ENCODE results near the gene GLUD1. TPM values are rescaled to one million over a fixed set of nuclear protein-coding genes. Genes with fewer than 3 reads are reported as not detected.
A peak's percentile ranks its signal among the peaks of the same experiment; 100 is the strongest.
"Not testable (repeated sequence)": the region's sequence is repeated elsewhere in the genome, so short reads cannot be mapped to it uniquely, and the experiment has no call there.

GLUD1 gene
- total RNA-seq, 1 donor from 2014 or later = 94.5 TPM

DNA sequence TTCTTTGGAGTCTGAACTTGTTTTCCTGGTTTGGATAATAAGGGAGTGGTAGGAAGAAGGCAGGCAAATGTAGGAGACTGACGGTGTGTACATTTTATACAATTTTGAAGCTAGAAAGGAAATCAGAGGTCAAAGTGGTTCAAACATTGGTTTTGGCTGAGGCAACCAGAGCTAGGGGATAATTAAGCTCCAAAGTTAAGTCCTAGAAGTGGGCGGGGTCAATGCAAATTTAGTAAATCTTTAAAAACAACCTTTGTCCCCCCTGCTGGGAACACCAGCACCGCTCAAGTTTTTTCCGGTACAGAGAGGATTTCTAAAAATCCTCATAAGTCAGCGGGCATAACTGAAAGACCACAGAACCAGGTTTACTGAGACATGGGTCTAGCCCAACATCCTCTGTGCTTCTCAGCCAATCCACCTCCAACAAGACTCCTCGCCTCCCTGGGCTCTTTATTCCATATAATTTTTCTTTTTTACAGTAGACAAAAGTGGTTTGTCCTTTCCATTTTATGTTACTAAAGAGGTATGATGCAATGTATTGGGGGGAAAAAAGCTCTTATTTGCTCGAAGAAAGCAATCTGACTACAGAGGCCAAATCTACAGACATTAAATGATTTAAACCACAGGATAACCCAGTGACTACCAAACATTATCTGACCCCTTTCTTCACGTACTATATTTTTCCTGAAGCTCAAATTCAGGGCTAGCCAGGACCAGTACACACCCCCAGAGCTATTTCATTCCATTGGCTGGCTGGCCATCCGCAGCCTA lies 1.6 kb downstream of the GLUD1 start:
- Histone ChIP-seq H3K36me3 (ENCODE audit: control insufficient read depth, insufficient read depth, low read length) (no peaks in the 10 kb centered on the region), H3K27me3 (ENCODE audit: control insufficient read depth, insufficient read depth, low read length) (no peaks in the 10 kb centered on the region), H3K4me3 (ENCODE audit: low read depth, low read length) (peak overlapping the region; percentile 90)
- DNase-seq (ENCODE audit: low read depth) = no peak
- TF ChIP-seq, protein P1, sequence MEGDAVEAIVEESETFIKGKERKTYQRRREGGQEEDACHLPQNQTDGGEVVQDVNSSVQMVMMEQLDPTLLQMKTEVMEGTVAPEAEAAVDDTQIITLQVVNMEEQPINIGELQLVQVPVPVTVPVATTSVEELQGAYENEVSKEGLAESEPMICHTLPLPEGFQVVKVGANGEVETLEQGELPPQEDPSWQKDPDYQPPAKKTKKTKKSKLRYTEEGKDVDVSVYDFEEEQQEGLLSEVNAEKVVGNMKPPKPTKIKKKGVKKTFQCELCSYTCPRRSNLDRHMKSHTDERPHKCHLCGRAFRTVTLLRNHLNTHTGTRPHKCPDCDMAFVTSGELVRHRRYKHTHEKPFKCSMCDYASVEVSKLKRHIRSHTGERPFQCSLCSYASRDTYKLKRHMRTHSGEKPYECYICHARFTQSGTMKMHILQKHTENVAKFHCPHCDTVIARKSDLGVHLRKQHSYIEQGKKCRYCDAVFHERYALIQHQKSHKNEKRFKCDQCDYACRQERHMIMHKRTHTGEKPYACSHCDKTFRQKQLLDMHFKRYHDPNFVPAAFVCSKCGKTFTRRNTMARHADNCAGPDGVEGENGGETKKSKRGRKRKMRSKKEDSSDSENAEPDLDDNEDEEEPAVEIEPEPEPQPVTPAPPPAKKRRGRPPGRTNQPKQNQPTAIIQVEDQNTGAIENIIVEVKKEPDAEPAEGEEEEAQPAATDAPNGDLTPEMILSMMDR (IDR thresholded peaks at IDR 0.05; ENCODE audit: insufficient read depth, low read length, poor library complexity, severe bottlenecking) = peak; percentile 30

DNA sequence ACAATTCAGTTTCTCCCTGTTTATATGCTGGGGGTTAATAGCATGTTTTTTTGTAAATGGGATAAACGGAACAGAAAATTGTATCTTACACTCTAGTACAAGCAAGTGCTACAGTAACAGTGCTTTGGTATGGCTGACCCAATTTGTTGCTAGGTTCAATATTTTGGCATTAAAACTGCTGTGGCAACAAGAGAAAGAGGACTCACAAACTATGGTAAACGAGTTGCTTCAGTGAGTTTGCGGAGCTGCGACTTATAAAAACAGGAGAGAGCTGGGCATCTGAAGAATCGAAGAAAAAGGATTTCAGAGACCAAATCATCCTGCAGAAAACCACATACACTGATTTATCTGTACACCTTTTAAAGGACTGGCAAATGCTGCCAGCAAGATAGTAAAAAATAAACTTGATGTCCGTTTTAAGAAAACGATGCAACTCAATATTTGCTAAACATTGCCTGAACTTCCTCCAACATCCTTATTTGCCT lies 2.2 kb downstream of the GLUD1 start:
- no peak for DNase-seq (ENCODE audit: low read depth)
- TF ChIP-seq, protein P1 (IDR thresholded peaks at IDR 0.05; ENCODE audit: insufficient read depth, low read length, poor library complexity, severe bottlenecking) = no peak
- Histone ChIP-seq H3K27me3 (ENCODE audit: control insufficient read depth, insufficient read depth, low read length) (no peaks in the 10 kb centered on the region), H3K36me3 (ENCODE audit: control insufficient read depth, insufficient read depth, low read length) (no peaks in the 10 kb centered on the region), H3K4me3 (ENCODE audit: low read depth, low read length) (peak overlapping the region; percentile 90)

DNA sequence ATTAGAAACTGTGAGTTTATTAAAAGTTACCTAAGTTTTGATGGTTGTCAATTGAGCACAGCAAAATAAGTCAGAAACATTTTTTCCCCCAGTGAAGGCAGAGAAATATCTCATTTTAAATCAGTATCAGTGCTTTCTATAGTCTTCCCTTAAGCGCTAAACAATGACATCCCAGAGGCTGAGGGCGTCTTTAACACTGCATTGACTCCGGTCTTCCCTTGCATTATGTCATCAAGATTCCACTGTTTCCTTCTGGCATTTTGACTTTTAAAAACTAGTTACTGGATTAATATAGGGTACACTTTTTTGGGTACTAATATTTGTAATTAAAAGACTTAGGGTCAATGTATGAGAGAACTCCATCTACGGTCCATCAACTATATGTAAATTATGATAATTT lies 3.9 kb downstream of the GLUD1 start:
- TF ChIP-seq, protein P1 (IDR thresholded peaks at IDR 0.05; ENCODE audit: insufficient read depth, low read length, poor library complexity, severe bottlenecking) = no peak
- Histone ChIP-seq H3K27me3 (ENCODE audit: control insufficient read depth, insufficient read depth, low read length) (no peaks in the 10 kb centered on the region), H3K4me3 (ENCODE audit: low read depth, low read length) (no peak overlapping the region), H3K36me3 (ENCODE audit: control insufficient read depth, insufficient read depth, low read length) (no peaks in the 10 kb centered on the region)
- DNase-seq (ENCODE audit: low read depth) = no peak

DNA sequence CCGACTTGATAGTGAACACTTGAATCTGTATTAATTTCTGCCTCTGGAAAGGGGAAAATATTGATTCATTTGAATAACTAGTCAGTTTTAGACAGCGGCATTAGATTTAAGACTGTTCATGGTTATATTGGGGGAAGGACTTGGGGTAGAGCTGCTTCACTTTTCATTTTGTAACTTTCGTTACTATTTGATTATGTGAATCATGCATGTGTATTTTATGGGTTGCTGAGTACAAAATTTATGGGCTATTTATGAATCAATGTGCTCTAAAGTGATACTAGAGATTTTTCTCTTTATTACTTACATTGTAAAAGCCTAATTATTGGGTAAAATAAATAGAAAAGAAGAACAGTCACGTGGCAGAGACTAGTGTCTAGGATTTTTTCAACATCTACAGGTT lies 4.9 kb downstream of the GLUD1 start:
- H3K4me3 ChIP-seq (ENCODE audit: low read depth, low read length) = no peak overlapping the region

DNA sequence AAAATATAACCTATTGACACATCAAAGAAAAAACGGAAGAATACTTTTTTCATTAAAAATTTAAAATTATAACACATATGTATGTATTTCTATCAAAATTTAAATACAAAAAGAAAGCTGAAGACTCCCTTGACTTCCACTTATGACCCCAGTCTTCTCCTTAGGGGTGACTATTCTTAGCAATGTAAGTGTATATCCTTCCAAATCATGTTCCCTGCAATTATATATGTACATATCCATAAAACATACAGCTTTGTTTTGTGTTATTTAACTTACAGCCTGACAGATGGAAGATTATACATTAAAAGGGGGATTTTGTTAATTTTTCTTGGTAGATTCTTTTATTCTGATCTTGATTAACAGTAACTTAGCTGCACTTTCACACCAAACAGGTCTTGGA lies 9.1 kb downstream of the GLUD1 start:
- no peak for DNase-seq (ENCODE audit: low read depth)
- TF ChIP-seq, protein P1 (IDR thresholded peaks at IDR 0.05; ENCODE audit: insufficient read depth, low read length, poor library complexity, severe bottlenecking) = no peak
- Histone ChIP-seq H3K36me3 (ENCODE audit: control insufficient read depth, insufficient read depth, low read length) (no peaks in the 10 kb centered on the region), H3K27me3 (ENCODE audit: control insufficient read depth, insufficient read depth, low read length) (no peaks in the 10 kb centered on the region), H3K4me3 (ENCODE audit: low read depth, low read length) (no peak overlapping the region)

More for the DNA sequence above, 4.9 kb downstream of the GLUD1 start:
- TF ChIP-seq, protein P1 (IDR thresholded peaks at IDR 0.05; ENCODE audit: insufficient read depth, low read length, poor library complexity, severe bottlenecking) = no peak
- H3K27me3 ChIP-seq (ENCODE audit: control insufficient read depth, insufficient read depth, low read length) = no peaks in the 10 kb centered on the region
- no peak for DNase-seq (ENCODE audit: low read depth)
- H3K36me3 ChIP-seq (ENCODE audit: control insufficient read depth, insufficient read depth, low read length) = no peaks in the 10 kb centered on the region

DNA sequence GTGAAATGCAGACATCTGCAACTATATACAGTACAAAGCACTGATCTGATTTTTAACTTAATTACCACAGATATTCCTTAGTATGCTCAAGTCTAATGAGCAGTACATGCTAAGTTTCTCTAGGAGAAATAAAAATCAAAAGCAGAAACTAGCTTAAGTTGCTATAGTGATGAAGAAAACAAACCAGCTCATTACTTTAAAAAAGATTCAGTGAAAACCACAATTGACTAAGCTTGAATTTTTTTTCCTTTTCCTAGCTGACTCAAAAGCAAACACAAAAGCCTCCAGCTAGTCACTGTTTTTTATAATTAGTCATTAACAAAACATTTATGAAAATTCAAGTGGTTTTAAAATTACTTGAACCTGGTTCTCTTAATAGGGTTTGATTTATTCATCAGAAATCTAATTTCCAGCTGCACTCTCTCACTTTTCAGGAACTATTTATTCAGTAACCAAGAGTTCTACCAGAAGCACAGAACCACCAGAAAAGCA lies 10.3 kb downstream of the GLUD1 start:
- DNase-seq (ENCODE audit: low read depth) = peak; percentile 77
- not testable (repeated sequence) for H3K4me3 ChIP-seq (ENCODE audit: low read depth, low read length); H3K36me3 ChIP-seq (ENCODE audit: control insufficient read depth, insufficient read depth, low read length); H3K27me3 ChIP-seq (ENCODE audit: control insufficient read depth, insufficient read depth, low read length)

DNA sequence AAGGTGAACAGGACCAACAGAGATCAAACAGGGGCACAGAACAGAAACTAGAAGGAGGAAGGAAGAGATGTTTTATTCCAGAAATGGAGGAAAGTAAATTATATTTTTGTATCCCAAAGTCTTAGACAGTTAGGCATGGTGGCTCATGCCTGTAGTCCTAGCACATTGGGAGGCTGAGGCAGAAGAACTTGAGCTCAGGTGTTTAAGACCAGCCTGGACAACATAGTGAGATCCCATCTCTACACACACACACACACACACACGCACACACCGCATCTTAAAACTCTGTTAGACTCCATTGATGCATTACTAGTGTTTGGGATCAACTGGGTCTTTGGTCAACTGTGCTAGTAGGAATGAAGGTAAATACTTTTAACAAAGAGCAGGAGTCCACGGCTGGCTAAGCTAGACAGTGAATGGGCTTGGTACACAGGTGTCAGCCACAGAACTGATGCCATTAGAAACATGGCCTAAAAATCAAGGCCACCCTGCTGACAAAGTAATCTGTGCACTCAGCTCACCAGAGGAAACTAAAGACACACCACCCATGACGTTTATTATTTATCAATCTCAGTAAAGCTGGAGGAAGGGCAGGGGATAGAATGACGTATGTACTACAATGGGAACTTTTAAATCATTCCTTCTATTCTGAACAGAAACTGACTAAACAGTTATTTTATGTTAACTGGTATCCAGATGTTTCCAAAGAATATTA lies 10.9 kb downstream of the GLUD1 start:
- not testable (repeated sequence) for H3K4me3 ChIP-seq (ENCODE audit: low read depth, low read length); H3K36me3 ChIP-seq (ENCODE audit: control insufficient read depth, insufficient read depth, low read length); DNase-seq (ENCODE audit: low read depth); H3K27me3 ChIP-seq (ENCODE audit: control insufficient read depth, insufficient read depth, low read length)

DNA sequence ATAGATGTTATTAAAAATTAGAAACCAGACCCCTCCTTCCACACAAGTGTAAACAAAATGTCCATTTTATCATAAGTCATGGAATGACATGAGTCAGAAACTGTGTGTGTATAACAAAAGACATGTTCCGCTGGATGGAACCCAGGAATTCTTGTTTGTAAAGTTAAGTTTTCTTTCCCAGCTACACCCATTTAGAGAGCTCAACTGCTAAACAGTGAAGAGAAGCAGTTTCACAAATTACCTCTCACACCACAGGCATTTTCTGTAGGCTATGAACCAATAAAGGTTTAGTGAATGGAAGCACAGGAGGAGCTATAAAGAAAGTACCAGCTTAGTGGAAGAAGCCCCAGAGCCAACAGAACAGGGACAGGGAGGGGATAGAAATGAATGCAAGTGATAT lies 12.4 kb downstream of the GLUD1 start:
- not testable (repeated sequence) for H3K4me3 ChIP-seq (ENCODE audit: low read depth, low read length)

DNA sequence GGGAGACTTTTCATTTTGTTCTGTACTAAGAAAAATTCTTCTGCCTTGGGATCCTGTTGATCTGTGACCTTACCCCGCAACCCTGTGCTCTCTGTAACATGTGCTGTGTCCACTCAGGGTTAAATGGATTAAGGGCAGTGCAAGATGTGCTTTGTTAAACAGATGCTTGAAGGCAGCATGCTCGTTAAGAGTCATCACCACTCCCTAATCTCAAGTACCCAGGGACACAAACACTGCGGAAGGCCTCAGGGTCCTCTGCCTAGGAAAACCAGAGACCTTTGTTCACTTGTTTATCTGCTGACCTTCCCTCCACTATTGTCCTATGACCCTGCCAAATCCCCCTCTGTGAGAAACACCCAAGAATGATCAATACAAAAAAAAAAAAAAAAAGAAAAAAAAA lies 13.1 kb downstream of the GLUD1 start:
- not testable (repeated sequence) for H3K36me3 ChIP-seq (ENCODE audit: control insufficient read depth, insufficient read depth, low read length); H3K27me3 ChIP-seq (ENCODE audit: control insufficient read depth, insufficient read depth, low read length); DNase-seq (ENCODE audit: low read depth); H3K4me3 ChIP-seq (ENCODE audit: low read depth, low read length)

More for the DNA sequence above, 12.4 kb downstream of the GLUD1 start:
- not testable (repeated sequence) for H3K36me3 ChIP-seq (ENCODE audit: control insufficient read depth, insufficient read depth, low read length); H3K27me3 ChIP-seq (ENCODE audit: control insufficient read depth, insufficient read depth, low read length)
- DNase-seq (ENCODE audit: low read depth) = peak; percentile 82

Data from kidney epithelial cell (primary cell).